ENCODE results near the gene RPS6KA5.

DNA sequence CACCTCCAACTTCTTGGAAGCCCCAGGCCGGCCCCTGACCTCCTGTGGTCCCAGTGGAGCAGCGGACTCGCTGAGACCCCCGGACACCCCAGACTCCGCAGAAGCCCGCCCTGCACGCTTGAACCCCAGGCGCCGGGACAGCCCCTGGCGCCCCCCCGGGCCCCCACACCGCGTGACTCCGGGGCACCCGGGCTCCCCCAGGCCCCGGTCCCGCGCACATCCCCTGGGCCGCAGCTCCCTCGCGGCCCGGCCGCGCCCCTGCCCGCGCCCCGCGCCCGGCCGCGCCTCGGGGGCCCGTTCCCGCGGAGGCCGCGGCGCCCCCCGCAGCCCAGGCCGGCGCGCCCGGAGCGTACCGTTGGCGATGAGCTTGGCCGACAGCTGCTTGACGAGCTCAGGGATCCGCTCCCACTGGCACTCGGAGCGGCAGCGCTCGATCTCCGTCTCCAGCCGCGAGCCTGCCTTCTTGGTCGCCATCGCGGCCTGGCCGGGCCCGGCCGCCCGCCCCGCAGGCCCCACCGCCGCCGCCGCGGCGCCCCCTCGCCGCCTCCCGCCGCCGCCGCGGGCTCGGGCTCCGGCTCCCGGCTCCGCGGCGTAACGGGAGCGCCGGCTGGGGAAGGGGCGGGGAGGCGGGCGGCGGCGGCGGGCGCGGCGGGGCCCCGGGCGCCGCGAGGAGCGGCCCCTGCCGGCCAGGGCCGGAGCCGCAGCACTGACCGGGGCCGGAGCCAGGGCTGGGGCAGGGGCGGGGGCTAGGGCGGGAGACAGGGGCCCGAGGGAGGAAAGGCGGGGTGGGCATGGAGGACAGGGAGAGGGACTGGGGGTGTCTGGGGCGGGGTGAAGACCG is 244.4 kb downstream of the RPS6KA5 start, which contains the start of gene TTC7B:
- TF ChIP-seq CTCF (IDR thresholded peaks at IDR 0.05): peak in 2 of 4 experiments; percentile 31 to 56
- no peak for TF ChIP-seq EP300 (IDR thresholded peaks at IDR 0.05)
- TF ChIP-seq POLR2A (IDR thresholded peaks at IDR 0.05): no peak

Data from gastroesophageal sphincter (tissue), 3 donors.